Mesothelial cell of epicardium (in vitro differentiated cells): ENCODE data around the gene FAM204A. TPM values are rescaled to one million over a fixed set of nuclear protein-coding genes. Genes with fewer than 3 reads are reported as not detected.

Experiments
- DNase-seq, 2 experiments: peaks; one replicate each; pipeline ENCODE4 v3.0.0; 2021; ENCODE audit warnings: low spot score in 2 of 2; ENCODE audit not compliant: unreplicated experiment in 2 of 2
- H3K27ac Mint-ChIP-seq: 2 replicates; pipeline ENCODE4 v1.8.0; 2021; ENCODE audit warnings: mixed read lengths
- H3K27me3 Mint-ChIP-seq: 2 replicates; pipeline ENCODE4 v1.8.0; 2021; ENCODE audit warnings: low read depth, mixed read lengths
- H3K36me3 Mint-ChIP-seq: 2 replicates; pipeline ENCODE4 v1.8.0; 2021; ENCODE audit warnings: mixed read lengths
- H3K4me1 Mint-ChIP-seq: 2 replicates; pipeline ENCODE4 v1.8.0; 2021; ENCODE audit warnings: mixed read lengths
- H3K4me3 Mint-ChIP-seq: 2 replicates; pipeline ENCODE4 v1.8.0; 2021; ENCODE audit warnings: mild to moderate bottlenecking, moderate library complexity, mixed read lengths
- H3K9me3 Mint-ChIP-seq: 2 replicates; pipeline ENCODE4 v1.8.0; 2021; ENCODE audit warnings: mixed read lengths
- CTCF ChIP-seq: fragments of 200-600 bp; sonication (generic); IDR thresholded peaks from one replicate; pipeline ENCODE4 v1.5.0; 2021; ENCODE audit warnings: antibody characterized with exemption; ENCODE audit not compliant: unreplicated experiment
- total RNA-seq: library from RNA; stranded (reverse); gene quantifications from 3 replicates; pipeline ENCODE4 v1.2.1, GENCODE V29; 2021

Gene FAM204A
- total RNA-seq, 1 donor from 2014 or later: 54.6 TPM

- H3K27me3 Mint-ChIP-seq: no peaks in the 10 kb centered on the region
- H3K9me3 Mint-ChIP-seq: no peaks in the 10 kb centered on the region
- no peak for DNase-seq
- peak overlapping the region; percentile 92 for H3K4me3 Mint-ChIP-seq
- H3K36me3 Mint-ChIP-seq: peaks cover 5% of the 10 kb centered on the region
- no peak overlapping the region for H3K27ac Mint-ChIP-seq
- TF ChIP-seq CTCF: no peak
- H3K4me1 Mint-ChIP-seq: peaks cover 22% of the 10 kb centered on the region
These were observed 1.6 kb downstream of the FAM204A start for GRCh38 chr10:118340486-118340885.

- TF ChIP-seq CTCF: no peak
- no peak for DNase-seq
These were observed 3.0 kb downstream of the FAM204A start for GRCh38 chr10:118339111-118339510.

GRCh38 chr10:118337356-118337755 lies 4.8 kb downstream of the FAM204A start:
- TF ChIP-seq CTCF: no peak
- no peak overlapping the region for H3K4me3 Mint-ChIP-seq
- no peak overlapping the region for H3K27ac Mint-ChIP-seq
- H3K4me1 Mint-ChIP-seq: peaks cover 40% of the 10 kb centered on the region
- DNase-seq: no peak
- no peaks in the 10 kb centered on the region for H3K27me3 Mint-ChIP-seq
- H3K9me3 Mint-ChIP-seq: no peaks in the 10 kb centered on the region
- peaks cover 13% of the 10 kb centered on the region for H3K36me3 Mint-ChIP-seq

More at GRCh38 chr10:118339111-118339510, 3.0 kb downstream of the FAM204A start:
- Mint-ChIP-seq H3K27me3 (no peaks in the 10 kb centered on the region), H3K4me1 (peaks cover 25% of the 10 kb centered on the region), H3K9me3 (no peaks in the 10 kb centered on the region), H3K27ac (no peak overlapping the region), H3K36me3 (peaks cover 11% of the 10 kb centered on the region), H3K4me3 (no peak overlapping the region)

GRCh38 chr10:118333871-118334270 lies 8.3 kb downstream of the FAM204A start:
- peaks cover 23% of the 10 kb centered on the region for H3K4me1 Mint-ChIP-seq
- no peak overlapping the region for H3K27ac Mint-ChIP-seq
- DNase-seq: no peak
- H3K9me3 Mint-ChIP-seq: no peaks in the 10 kb centered on the region
- no peaks in the 10 kb centered on the region for H3K27me3 Mint-ChIP-seq
- no peak for TF ChIP-seq CTCF
- H3K4me3 Mint-ChIP-seq: no peak overlapping the region
- peaks cover 23% of the 10 kb centered on the region for H3K36me3 Mint-ChIP-seq

GRCh38 chr10:118332948-118333710 lies 9.0 kb downstream of the FAM204A start:
- Mint-ChIP-seq H3K4me1 (peaks cover 23% of the 10 kb centered on the region), H3K27me3 (no peaks in the 10 kb centered on the region)
- no peak for DNase-seq

More at GRCh38 chr10:118332948-118333710, 9.0 kb downstream of the FAM204A start:
- Mint-ChIP-seq H3K27ac (peak overlapping the region; percentile 70), H3K4me3 (no peak overlapping the region), H3K36me3 (peaks cover 26% of the 10 kb centered on the region), H3K9me3 (no peaks in the 10 kb centered on the region)
- no peak for TF ChIP-seq CTCF
